ENCODE results near the gene MACROD2. TPM values are rescaled to one million over a fixed set of nuclear protein-coding genes. Genes with fewer than 3 reads are reported as not detected.

Gene MACROD2
- total and polyA plus RNA-seq, 2 experiments from 2014 or later = 2.8 to 4.3 TPM

- no peak overlapping the region for H3K4me3 Mint-ChIP-seq
- Histone ChIP-seq H3K36me3 (ENCODE audit: insufficient read depth) (no peaks in the 10 kb centered on the region), H2AFZ (peak overlapping the region; percentile 21; the same call in 1 of the 2 replicates), H3K4me3 (no peak overlapping the region), H3K4me1 (ENCODE audit: insufficient read depth) (0 out of 2 replicates have a peak, but pooled peaks cover 6% of the 10 kb centered on the region), H4K20me1 (replicated peaks; ENCODE audit: insufficient read depth) (no peaks in the 10 kb centered on the region), H3K4me2 (no peak overlapping the region), H3K27me3 (ENCODE audit: insufficient read depth) (no peaks in the 10 kb centered on the region), H3K79me2 (replicated peaks; ENCODE audit: insufficient read depth) (no peaks in the 10 kb centered on the region), H3K9me2 (ENCODE audit: insufficient read depth) (peaks cover 10% of the 10 kb centered on the region; the same call in 1 of the 2 replicates), H3K27ac (ENCODE audit: low read depth) (no peak overlapping the region), H3F3A (replicated peaks; ENCODE audit: low read depth) (no peaks in the 10 kb centered on the region)
- H3K27ac Mint-ChIP-seq = no peak overlapping the region
- DNase-seq (ENCODE audit: low spot score) (no peak), ATAC-seq (no peak)
- TF ChIP-seq NANOG (IDR thresholded peaks at IDR 0.05; ENCODE audit: borderline replicate concordance) = no peak
- no peak for TF ChIP-seq STAT1 (IDR thresholded peaks at IDR 0.05; ENCODE audit: unreplicated experiment)
- peaks cover 3% of the 10 kb centered on the region for H3K4me1 Mint-ChIP-seq
- no peaks in the 10 kb centered on the region for H3K9me3 Mint-ChIP-seq
- H3K27me3 Mint-ChIP-seq (ENCODE audit: insufficient read depth, low read depth, poor library complexity) = no peaks in the 10 kb centered on the region
- H3K36me3 Mint-ChIP-seq (ENCODE audit: low read depth) = no peaks in the 10 kb centered on the region
Measured at GRCh38 chr20:15612198-15612597, 1616.9 kb downstream of the MACROD2 start.

GRCh38 chr20:15612769-15613168 is 1617.5 kb downstream of the MACROD2 start:
- H3K4me2 ChIP-seq = no peak overlapping the region
- Mint-ChIP-seq H3K27me3 (ENCODE audit: insufficient read depth, low read depth, poor library complexity) (no peaks in the 10 kb centered on the region), H3K36me3 (ENCODE audit: low read depth) (no peaks in the 10 kb centered on the region), H3K4me1 (peaks cover 5% of the 10 kb centered on the region), H3K4me3 (no peak overlapping the region), H3K9me3 (no peaks in the 10 kb centered on the region), H3K27ac (no peak overlapping the region)
- no peak overlapping the region for H3K27ac ChIP-seq (ENCODE audit: low read depth)
- ATAC-seq (no peak), DNase-seq (ENCODE audit: low spot score) (no peak)
- no peak overlapping the region for H3K4me3 ChIP-seq
- H3K4me1 ChIP-seq (ENCODE audit: insufficient read depth) = 0 out of 2 replicates have a peak, but pooled peaks cover 6% of the 10 kb centered on the region
- H3K27me3 ChIP-seq (ENCODE audit: insufficient read depth) = no peaks in the 10 kb centered on the region
- H2AFZ ChIP-seq = peak overlapping the region; percentile 21; the same call in 1 of the 2 replicates
- H3K79me2 ChIP-seq (replicated peaks; ENCODE audit: insufficient read depth) = no peaks in the 10 kb centered on the region
- no peaks in the 10 kb centered on the region for H4K20me1 ChIP-seq (replicated peaks; ENCODE audit: insufficient read depth)
- H3K36me3 ChIP-seq (ENCODE audit: insufficient read depth) = no peaks in the 10 kb centered on the region
- TF ChIP-seq CREB1 (CRISPR knock-in tag; IDR thresholded peaks at IDR 0.05; ENCODE audit: low read depth) = no peak
- H3F3A ChIP-seq (replicated peaks; ENCODE audit: low read depth) = no peaks in the 10 kb centered on the region
- H3K9me2 ChIP-seq (ENCODE audit: insufficient read depth) = peaks cover 10% of the 10 kb centered on the region; the same call in 1 of the 2 replicates

GRCh38 chr20:15613530-15613929 is 1618.2 kb downstream of the MACROD2 start:
- DNase-seq (ENCODE audit: low spot score) = no peak
- H3K9me3 Mint-ChIP-seq = no peaks in the 10 kb centered on the region
- H3K27me3 Mint-ChIP-seq (ENCODE audit: insufficient read depth, low read depth, poor library complexity) = no peaks in the 10 kb centered on the region
- no peak for TF ChIP-seq REST (IDR thresholded peaks at IDR 0.05; ENCODE audit: unreplicated experiment)
- no peak for TF ChIP-seq NANOG (IDR thresholded peaks at IDR 0.05; ENCODE audit: borderline replicate concordance)
- TF ChIP-seq ZNF331 (CRISPR knock-in tag; IDR thresholded peaks at IDR 0.05; ENCODE audit: low read depth) = no peak
- TF ChIP-seq JUNB (IDR thresholded peaks at IDR 0.05; ENCODE audit: unreplicated experiment) = no peak
- no peak for TF ChIP-seq EZH2 (IDR thresholded peaks at IDR 0.05; ENCODE audit: low read depth, unreplicated experiment)
- no peak for TF ChIP-seq ZNF114 (CRISPR knock-in tag; IDR thresholded peaks at IDR 0.05)
- no peak for TF ChIP-seq CTCF (conservative IDR thresholded peaks at IDR 0.05; ENCODE audit: low read depth in 2 of 2)
- no peak for TF ChIP-seq CREB1 (CRISPR knock-in tag; IDR thresholded peaks at IDR 0.05; ENCODE audit: low read depth)
- no peak for TF ChIP-seq POLR2AphosphoS5 (IDR thresholded peaks at IDR 0.05; ENCODE audit: low read depth)
- no peak for TF ChIP-seq ETS1 (IDR thresholded peaks at IDR 0.05)
- no peak for TF ChIP-seq STAT1 (IDR thresholded peaks at IDR 0.05; ENCODE audit: unreplicated experiment)

More at GRCh38 chr20:15613530-15613929, 1618.2 kb downstream of the MACROD2 start:
- Histone ChIP-seq H3F3A (replicated peaks; ENCODE audit: low read depth) (no peaks in the 10 kb centered on the region), H3K9me2 (ENCODE audit: insufficient read depth) (peaks cover 10% of the 10 kb centered on the region), H2AFZ (no peak overlapping the region), H3K79me2 (replicated peaks; ENCODE audit: insufficient read depth) (no peaks in the 10 kb centered on the region), H3K27ac (ENCODE audit: low read depth) (no peak overlapping the region), H3K4me2 (no peak overlapping the region), H3K27me3 (ENCODE audit: insufficient read depth) (no peaks in the 10 kb centered on the region), H3K4me3 (no peak overlapping the region), H4K20me1 (replicated peaks; ENCODE audit: insufficient read depth) (no peaks in the 10 kb centered on the region), H3K36me3 (ENCODE audit: insufficient read depth) (no peaks in the 10 kb centered on the region), H3K4me1 (ENCODE audit: insufficient read depth) (0 out of 2 replicates have a peak, but pooled peaks cover 6% of the 10 kb centered on the region)
- Mint-ChIP-seq H3K36me3 (ENCODE audit: low read depth) (no peaks in the 10 kb centered on the region), H3K4me1 (peaks cover 10% of the 10 kb centered on the region), H3K4me3 (no peak overlapping the region), H3K27ac (no peak overlapping the region)
- ATAC-seq = no peak

All from GM23338 (cell line).